H1 (cell line): ENCODE data around the gene CDKN2AIP. TPM values are rescaled to one million over a fixed set of nuclear protein-coding genes. Genes with fewer than 3 reads are reported as not detected.
A peak's percentile ranks its signal among the peaks of the same experiment; 100 is the strongest.

Source experiments
- CHD1 ChIP-seq: IDR thresholded peaks from 2 replicates; pipeline ENCODE4 v1.6.1; 2012; ENCODE audit warnings: low read depth, low read length, improper control_type of control experiment
- CTBP2 ChIP-seq: IDR thresholded peaks from 2 replicates; pipeline ENCODE4 v1.7.0; 2011; ENCODE audit warnings: borderline replicate concordance, mild to moderate bottlenecking, moderate library complexity, mixed read lengths, low read length; ENCODE audit not compliant: insufficient read depth, insufficient read length
- GABPA ChIP-seq: IDR thresholded peaks from 2 replicates; pipeline ENCODE4 v1.6.1; 2011; ENCODE audit warnings: mild to moderate bottlenecking, low read length, moderate library complexity, borderline replicate concordance; ENCODE audit not compliant: insufficient read depth
- HDAC2 ChIP-seq, 2 experiments: fragments of 300-600 bp in 1 of 2; sonication (generic) in 1 of 2; IDR thresholded peaks; 2 replicates each; pipeline ENCODE4 v1.6.1; 2011 to 2012; ENCODE audit warnings: low read depth in 2 of 2, low read length in 2 of 2, mild to moderate bottlenecking in 2 of 2, moderate library complexity in 2 of 2, borderline replicate concordance in 1 of 2, inconsistent platforms in 1 of 2
- JUND ChIP-seq: IDR thresholded peaks from 2 replicates; pipeline ENCODE4 v1.6.1; 2011; ENCODE audit warnings: mild to moderate bottlenecking, improper control_type of control experiment, low read length
- KDM1A ChIP-seq: fragments of 200-600, 300-600 bp; sonication (generic); IDR thresholded peaks from 2 replicates; pipeline ENCODE4 v1.7.1; 2016; ENCODE audit warnings: mild to moderate bottlenecking, low read length, borderline replicate concordance
- NRF1 ChIP-seq: IDR thresholded peaks from 2 replicates; pipeline ENCODE4 v1.6.1; 2011; ENCODE audit warnings: mild to moderate bottlenecking, low read depth, low read length, improper control_type of control experiment
- SP1 ChIP-seq: IDR thresholded peaks from 2 replicates; pipeline ENCODE4 v1.6.1; 2011; ENCODE audit warnings: low read depth, low read length
- TCF12 ChIP-seq: IDR thresholded peaks from 2 replicates; pipeline ENCODE4 v1.6.1; 2011; ENCODE audit warnings: low read depth, mild to moderate bottlenecking, low read length
- polyA plus RNA-seq, 7 experiments: library from polyadenylated mRNA; depleted of rRNA in 3 of 7; stranded (reverse) in 5 of 7; unstranded in 2 of 7; fragments of >200 nt in 5 of 7; fragments of 200-250 nt in 2 of 7; gene quantifications; 1 replicate in 5 of 7; 2 replicates in 1 of 7; 4 replicates in 1 of 7; pipeline versions ENCODE4 v1.2.1 to v1.2.3, GENCODE V29; 2011 to 2013; ENCODE audit warnings: missing spikeins in 2 of 7, mixed read lengths in 2 of 7
- total RNA-seq: library from RNA; stranded (reverse); fragmentation: NEBNext Ultra II Directional; extraction: Animal tissue kit (Norgen Biotek cat#: 25700); gene quantifications from 2 replicates; pipeline ENCODE4 v1.2.1, GENCODE V29; 2021
- TF ChIP-seq, protein P1 (sequence below), 3 experiments: IDR thresholded peaks; 1 replicate in 2 of 3; 2 replicates in 1 of 3; pipeline versions ENCODE4 v1.5.1 to v1.6.1; 2011; ENCODE audit warnings: low read length in 3 of 3, mild to moderate bottlenecking in 3 of 3, inconsistent platforms in 2 of 3, low read depth in 1 of 3, moderate library complexity in 1 of 3; ENCODE audit not compliant: insufficient read depth in 1 of 3; ENCODE audit errors: control extremely low read depth in 1 of 3

CDKN2AIP gene
- total and polyA plus RNA-seq, 2 of the 8 experiments (the other 6 are each of a cell fraction or from before 2014, with no cell fraction given) = 6.0 to 14.0 TPM

- TF ChIP-seq, protein P1, sequence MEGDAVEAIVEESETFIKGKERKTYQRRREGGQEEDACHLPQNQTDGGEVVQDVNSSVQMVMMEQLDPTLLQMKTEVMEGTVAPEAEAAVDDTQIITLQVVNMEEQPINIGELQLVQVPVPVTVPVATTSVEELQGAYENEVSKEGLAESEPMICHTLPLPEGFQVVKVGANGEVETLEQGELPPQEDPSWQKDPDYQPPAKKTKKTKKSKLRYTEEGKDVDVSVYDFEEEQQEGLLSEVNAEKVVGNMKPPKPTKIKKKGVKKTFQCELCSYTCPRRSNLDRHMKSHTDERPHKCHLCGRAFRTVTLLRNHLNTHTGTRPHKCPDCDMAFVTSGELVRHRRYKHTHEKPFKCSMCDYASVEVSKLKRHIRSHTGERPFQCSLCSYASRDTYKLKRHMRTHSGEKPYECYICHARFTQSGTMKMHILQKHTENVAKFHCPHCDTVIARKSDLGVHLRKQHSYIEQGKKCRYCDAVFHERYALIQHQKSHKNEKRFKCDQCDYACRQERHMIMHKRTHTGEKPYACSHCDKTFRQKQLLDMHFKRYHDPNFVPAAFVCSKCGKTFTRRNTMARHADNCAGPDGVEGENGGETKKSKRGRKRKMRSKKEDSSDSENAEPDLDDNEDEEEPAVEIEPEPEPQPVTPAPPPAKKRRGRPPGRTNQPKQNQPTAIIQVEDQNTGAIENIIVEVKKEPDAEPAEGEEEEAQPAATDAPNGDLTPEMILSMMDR (IDR thresholded peaks at IDR 0.05; ENCODE audit: control extremely low read depth in 1 of 3, insufficient read depth in 1 of 3, low read depth in 1 of 3, low read length in 3 of 3) = peak in 1 of 3 experiments; percentile 36; a peak in 1 of 4 replicates
- TF ChIP-seq SP1 (no peak), NRF1 (no peak), CHD1 (no peak), KDM1A (peak; percentile 91; the same call in 1 of the 2 replicates), JUND (no peak), GABPA (no peak), TCF12 (no peak), HDAC2 (IDR thresholded peaks at IDR 0.05; ENCODE audit: borderline replicate concordance in 1 of 2, low read depth in 2 of 2, low read length in 2 of 2) (0 out of 4 replicates have a peak, but pooled peaks of 1 of the 2 experiments have one; percentile 31), CTBP2 (no peak)
Measured at GRCh38 chr4:183430317-183430993, 14.0 kb upstream of the CDKN2AIP start (continued).
